Measurements from ENCODE around the gene CD3G.

The CD3G gene

DNA sequence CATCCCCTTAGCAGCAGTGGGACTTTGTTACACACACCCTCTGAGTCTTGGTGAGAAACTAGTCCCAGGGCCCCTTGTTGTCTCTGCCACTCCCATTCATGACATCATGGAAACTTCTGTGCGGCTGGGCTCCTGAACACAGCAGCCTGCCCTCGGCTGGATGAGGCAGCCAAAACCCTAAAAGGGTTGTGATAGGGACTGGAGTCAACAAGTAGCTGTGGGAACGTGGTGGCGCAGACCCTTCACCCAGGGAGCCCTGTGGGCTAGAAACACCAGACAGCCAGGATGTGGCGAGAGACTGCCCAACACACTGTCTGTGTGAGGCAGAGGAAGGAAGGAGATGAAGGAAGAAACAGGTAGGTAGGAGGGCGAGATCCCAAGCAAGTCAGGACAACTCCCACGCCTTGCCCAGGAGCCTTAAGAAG, 5.5 kb upstream of the CD3G start:
- no peaks in the 10 kb centered on the region for H3K79me2 ChIP-seq
- no peak overlapping the region for H3K27ac ChIP-seq
- H3K36me3 ChIP-seq (ENCODE audit: control insufficient read depth, insufficient read depth, low read length) = no peaks in the 10 kb centered on the region
- no peak overlapping the region for H3K9ac ChIP-seq
- no peak overlapping the region for H3K4me2 ChIP-seq (ENCODE audit: low read length)
- TF ChIP-seq, protein P1, sequence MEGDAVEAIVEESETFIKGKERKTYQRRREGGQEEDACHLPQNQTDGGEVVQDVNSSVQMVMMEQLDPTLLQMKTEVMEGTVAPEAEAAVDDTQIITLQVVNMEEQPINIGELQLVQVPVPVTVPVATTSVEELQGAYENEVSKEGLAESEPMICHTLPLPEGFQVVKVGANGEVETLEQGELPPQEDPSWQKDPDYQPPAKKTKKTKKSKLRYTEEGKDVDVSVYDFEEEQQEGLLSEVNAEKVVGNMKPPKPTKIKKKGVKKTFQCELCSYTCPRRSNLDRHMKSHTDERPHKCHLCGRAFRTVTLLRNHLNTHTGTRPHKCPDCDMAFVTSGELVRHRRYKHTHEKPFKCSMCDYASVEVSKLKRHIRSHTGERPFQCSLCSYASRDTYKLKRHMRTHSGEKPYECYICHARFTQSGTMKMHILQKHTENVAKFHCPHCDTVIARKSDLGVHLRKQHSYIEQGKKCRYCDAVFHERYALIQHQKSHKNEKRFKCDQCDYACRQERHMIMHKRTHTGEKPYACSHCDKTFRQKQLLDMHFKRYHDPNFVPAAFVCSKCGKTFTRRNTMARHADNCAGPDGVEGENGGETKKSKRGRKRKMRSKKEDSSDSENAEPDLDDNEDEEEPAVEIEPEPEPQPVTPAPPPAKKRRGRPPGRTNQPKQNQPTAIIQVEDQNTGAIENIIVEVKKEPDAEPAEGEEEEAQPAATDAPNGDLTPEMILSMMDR (IDR thresholded peaks at IDR 0.05) = no peak
- no peaks in the 10 kb centered on the region for H3K27me3 ChIP-seq (ENCODE audit: control insufficient read depth, insufficient read depth, low read length)
- H3K9me3 ChIP-seq (ENCODE audit: control insufficient read depth, low read length) = no peaks in the 10 kb centered on the region
- no peak overlapping the region for H2AFZ ChIP-seq
- no peak overlapping the region for H3K4me3 ChIP-seq (ENCODE audit: low read depth, low read length)
- no peaks in the 10 kb centered on the region for H3K4me1 ChIP-seq

DNA sequence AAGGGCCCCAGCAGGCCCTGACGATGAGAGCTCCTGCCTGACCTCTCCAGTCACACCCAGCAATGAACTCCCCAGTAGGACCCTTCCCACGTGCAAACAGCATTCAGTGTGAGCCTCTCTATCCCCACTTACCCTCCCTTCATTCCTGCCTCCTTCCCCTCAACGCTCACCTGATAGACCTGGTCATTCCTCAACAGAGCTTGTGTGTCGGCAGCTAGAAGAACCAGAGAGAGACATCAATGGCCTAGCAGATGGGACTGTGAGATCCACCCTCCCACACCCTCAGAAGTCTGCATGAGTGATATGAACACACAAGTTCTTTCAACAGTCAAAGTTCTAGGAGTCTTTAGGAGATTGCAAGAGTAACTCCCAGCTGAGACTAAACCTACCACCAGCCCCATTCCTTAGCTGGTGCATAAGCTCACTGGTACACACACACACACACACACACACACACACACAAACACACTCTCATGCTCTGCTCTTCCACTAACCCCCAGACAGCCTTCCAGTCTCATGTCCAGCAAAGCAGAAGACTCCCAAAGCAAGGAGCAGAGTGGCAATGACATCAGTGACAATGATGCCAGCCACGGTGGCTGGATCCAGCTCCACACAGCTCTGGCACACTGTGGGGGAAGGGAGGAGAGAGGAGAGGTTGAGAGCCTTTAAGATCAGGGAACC, 4.7 kb upstream of the CD3G start:
- no peaks in the 10 kb centered on the region for H3K36me3 ChIP-seq (ENCODE audit: control insufficient read depth, insufficient read depth, low read length)
- no peaks in the 10 kb centered on the region for H3K9me3 ChIP-seq (ENCODE audit: control insufficient read depth, low read length)
- no peaks in the 10 kb centered on the region for H3K4me1 ChIP-seq
- no peak overlapping the region for H3K27ac ChIP-seq
- no peak overlapping the region for H3K4me3 ChIP-seq (ENCODE audit: low read depth, low read length)
- no peaks in the 10 kb centered on the region for H3K79me2 ChIP-seq
- H3K27me3 ChIP-seq (ENCODE audit: control insufficient read depth, insufficient read depth, low read length) = no peaks in the 10 kb centered on the region
- H3K9ac ChIP-seq = no peak overlapping the region
- no peak overlapping the region for H3K4me2 ChIP-seq (ENCODE audit: low read length)
- no peak overlapping the region for H2AFZ ChIP-seq
- TF ChIP-seq, protein P1 (IDR thresholded peaks at IDR 0.05) = no peak

DNA sequence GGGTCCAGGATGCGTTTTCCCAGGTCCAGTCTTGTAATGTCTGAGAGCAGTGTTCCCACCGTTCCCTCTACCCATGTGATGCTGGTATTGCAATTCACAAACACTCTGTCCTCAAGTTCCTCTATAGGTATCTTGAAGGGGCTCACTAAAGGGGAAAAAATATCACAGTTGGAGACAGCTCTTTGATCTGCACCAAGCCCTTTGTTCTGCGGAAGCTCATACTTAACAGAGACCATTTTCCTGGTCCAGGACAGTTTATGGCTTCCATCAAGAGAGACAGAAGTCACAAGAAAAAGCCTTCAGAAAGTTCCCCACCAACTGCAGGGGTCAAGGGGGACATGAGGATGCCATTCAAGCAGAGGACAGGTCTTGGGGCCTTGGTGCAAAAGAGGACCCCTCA, 3.7 kb upstream of the CD3G start:
- H3K9me3 ChIP-seq (ENCODE audit: control insufficient read depth, low read length) = no peaks in the 10 kb centered on the region
- H2AFZ ChIP-seq = no peak overlapping the region
- H3K4me1 ChIP-seq = no peaks in the 10 kb centered on the region
- H3K27me3 ChIP-seq (ENCODE audit: control insufficient read depth, insufficient read depth, low read length) = no peaks in the 10 kb centered on the region
- H3K4me2 ChIP-seq (ENCODE audit: low read length) = no peak overlapping the region
- H3K36me3 ChIP-seq (ENCODE audit: control insufficient read depth, insufficient read depth, low read length) = no peaks in the 10 kb centered on the region
- H3K27ac ChIP-seq = no peak overlapping the region
- TF ChIP-seq, protein P1 (IDR thresholded peaks at IDR 0.05) = no peak
- no peaks in the 10 kb centered on the region for H3K79me2 ChIP-seq
- H3K9ac ChIP-seq = no peak overlapping the region
- no peak overlapping the region for H3K4me3 ChIP-seq (ENCODE audit: low read depth, low read length)

DNA sequence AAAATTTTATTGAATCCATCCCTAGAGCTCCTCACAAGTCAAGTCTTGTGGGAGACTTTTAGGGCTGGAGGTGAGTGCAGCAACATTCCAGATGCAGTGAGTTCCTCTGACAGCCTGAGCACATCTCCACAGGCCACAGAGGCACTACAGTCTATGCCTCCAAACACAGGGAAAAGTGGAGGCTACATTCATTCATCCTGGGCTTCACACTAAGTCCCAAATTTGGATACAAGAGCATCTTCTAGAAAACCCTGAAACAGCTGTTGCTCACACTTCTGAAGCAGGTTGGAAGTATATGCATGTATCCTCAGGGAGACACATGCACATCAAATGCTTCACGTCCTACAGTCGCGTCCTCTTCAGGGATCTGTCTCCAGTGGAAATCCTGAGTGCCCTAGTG, 2.9 kb upstream of the CD3G start:
- H3K9ac ChIP-seq = no peak overlapping the region
- no peaks in the 10 kb centered on the region for H3K79me2 ChIP-seq
- no peaks in the 10 kb centered on the region for H3K4me1 ChIP-seq
- H3K27me3 ChIP-seq (ENCODE audit: control insufficient read depth, insufficient read depth, low read length) = no peaks in the 10 kb centered on the region
- no peaks in the 10 kb centered on the region for H3K9me3 ChIP-seq (ENCODE audit: control insufficient read depth, low read length)
- no peak overlapping the region for H3K27ac ChIP-seq
- H3K4me3 ChIP-seq (ENCODE audit: low read depth, low read length) = no peak overlapping the region
- H3K4me2 ChIP-seq (ENCODE audit: low read length) = no peak overlapping the region
- TF ChIP-seq, protein P1 (IDR thresholded peaks at IDR 0.05) = no peak
- H3K36me3 ChIP-seq (ENCODE audit: control insufficient read depth, insufficient read depth, low read length) = no peaks in the 10 kb centered on the region
- H2AFZ ChIP-seq = no peak overlapping the region

All from parathyroid adenoma (tissue), 2 donors.